ENCODE data around the gene IFNA2.
A peak's percentile ranks its signal among the peaks of the same experiment; 100 is the strongest.
"Not testable (repeated sequence)": the region's sequence is repeated elsewhere in the genome, so short reads cannot be mapped to it uniquely, and the experiment has no call there.

Gene IFNA2

DNA sequence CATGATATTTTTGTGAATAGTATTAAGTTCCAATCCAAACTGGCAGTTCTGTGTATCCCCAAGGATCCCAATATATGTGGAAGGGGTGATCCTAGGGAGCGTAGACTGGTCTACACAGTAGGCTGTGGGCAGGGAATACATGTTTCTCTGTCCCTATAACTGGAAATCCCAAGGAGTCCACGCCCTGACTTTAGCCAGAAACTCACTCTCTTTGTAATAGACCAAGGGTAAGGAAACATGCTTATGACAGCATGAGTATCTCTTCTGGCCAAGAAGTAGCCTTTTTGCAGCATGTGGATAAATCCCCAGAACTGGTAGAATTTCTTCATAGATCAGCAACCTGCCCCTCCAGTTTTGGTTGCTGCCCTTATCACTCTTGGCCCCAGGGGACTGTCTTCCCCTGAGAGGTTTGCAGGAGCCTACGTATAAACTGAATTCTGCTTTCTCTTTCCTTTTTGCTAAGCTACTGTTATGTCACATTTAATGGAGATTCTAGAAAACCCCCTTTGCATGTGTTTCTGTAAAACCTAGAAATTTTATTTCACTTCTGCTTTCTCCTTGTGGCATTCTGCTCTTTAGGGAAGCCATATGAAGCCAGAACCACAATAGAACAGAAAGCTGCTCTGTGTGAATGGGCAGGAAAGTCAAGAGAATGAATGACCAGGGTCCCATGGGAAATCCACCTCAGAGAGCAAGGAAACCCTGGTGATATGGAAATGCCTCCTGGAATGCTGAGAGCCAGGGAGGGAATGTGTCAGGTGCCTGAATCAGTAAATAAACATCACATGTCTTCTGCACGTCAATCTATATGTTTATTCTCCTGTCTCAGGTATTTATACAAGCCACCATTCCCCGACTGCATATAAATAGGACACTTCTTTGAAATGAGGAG, 3.5 kb downstream of the IFNA2 start:
- no peak for DNase-seq

DNA sequence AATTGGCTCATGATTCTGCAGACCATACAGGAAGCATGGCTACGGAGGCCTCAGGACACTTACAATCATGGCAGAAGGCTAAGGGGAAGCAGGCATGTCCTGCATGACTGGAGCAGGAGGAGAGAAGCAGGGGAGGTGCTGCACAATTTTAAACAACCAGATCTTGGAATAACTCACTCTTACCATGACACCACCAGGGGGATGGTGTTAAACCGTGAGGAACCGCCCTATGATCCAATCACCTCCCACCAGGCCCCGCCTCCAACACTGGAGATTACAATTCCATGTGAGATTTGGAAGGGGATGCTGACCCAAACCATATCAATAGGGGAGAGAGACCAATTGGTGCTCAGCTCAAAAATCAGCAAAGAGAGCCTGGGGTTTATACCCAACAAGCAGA, 13.7 kb downstream of the IFNA2 start:
- not testable (repeated sequence) for DNase-seq

DNA sequence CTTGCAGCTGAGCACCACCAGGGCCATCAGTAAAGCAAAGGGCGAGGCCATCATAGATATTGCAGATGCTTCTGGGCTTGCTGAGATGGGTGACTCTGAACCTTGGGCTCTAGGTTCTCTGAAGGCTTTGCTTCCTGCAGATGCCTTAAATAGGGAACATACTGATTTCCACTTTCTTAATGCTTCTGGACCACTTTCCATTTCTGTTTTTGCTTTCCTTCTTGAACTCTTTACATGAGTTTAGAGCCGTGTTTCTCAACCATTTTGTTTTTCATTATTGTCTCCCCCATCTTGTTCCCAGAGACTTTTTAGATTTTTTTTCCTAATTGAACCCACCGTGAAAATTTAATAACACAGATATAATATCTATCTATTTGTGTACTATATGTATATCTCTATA, 17.2 kb downstream of the IFNA2 start, which contains the start of gene IFNA13:
TSS of gene IFNA13 (minus strand) at position 101 of the 400 bp plus-strand sequence. CDS start at position 54, 47 bp downstream.
- DNase-seq = no peak

DNA sequence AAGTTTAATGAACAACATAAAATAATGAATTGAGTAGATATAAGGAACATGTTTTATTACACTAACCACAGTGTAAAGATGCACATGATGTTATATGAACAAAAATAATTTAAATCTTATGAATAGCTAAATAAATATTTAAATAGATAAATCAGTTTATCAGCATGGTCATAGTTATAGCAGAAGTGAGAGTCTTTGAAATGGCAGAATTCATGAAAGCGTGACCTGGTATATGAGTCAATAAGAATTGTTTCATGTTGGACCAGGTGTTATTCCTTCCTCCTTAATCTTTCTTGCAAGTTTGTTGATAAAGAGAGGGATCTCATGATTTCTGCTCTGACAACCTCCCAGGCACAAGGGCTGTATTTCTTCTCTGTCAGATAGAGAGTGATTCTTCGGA, 18.0 kb downstream of the IFNA2 start:
- DNase-seq = not testable (repeated sequence)

DNA sequence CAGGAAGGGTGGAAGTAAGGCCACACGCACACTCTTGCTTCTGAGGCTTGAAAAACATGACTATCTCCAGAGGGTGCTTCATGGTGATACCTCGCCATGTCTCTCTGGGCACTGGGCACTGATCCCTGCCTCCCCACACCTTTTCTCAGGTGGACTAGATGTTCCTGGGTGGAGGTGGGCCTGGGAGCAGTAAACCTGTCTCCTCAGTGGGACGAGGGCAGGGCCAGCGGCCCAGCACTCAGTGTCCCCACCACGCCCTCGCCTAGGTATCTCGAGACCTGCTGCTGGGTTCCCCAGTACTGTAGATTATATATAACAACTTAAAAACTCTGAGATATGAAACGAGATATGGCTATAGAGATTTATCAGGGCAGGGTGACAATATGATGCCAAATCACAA, 22.9 kb downstream of the IFNA2 start:
- no peak for DNase-seq

DNA sequence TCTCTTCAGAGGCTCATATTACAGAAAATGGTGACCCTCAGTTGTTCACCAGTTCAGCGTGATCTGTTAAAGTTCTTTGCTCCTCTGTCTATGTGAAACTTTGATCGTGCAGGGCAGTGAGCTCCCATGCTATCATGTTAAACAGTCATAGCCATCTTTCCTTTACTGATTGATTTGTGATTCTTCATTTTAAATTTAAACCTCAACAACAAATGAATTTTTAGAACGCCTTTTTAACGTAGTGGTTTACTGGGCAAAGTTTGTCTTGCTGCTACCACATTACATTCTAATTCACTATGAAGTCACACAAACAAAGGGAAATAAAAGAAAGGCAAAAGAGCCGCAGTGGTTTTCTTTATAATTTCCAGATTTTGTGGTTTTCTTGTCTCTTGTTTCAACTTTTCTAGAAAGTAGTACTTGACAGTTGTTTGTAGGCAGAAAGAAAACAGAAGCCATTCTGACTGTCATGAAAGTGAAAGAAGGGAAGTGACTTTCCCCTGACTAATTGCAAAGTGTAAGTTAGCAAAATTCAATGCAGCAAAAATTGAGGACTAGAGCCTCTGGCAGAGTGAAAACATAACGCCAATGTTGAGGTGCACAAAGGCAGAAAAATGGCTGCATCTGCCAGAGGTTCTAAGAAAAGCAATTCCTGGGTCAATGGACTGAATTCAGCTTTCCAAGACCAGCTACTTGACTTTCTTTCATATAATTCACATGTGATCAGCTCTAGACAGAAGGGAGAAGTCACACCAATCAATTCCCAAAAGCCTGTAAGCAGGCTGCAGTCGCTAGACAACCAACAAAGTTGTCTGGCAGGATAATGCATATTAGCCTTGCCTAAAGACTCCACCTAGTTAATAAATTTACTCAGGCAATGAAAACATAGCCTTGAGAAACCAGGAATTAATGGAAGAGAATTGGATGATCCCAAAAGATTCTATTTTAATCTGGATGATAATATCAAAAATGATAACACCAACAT, 27.4 kb downstream of the IFNA2 start:
- no peak for DNase-seq

DNA sequence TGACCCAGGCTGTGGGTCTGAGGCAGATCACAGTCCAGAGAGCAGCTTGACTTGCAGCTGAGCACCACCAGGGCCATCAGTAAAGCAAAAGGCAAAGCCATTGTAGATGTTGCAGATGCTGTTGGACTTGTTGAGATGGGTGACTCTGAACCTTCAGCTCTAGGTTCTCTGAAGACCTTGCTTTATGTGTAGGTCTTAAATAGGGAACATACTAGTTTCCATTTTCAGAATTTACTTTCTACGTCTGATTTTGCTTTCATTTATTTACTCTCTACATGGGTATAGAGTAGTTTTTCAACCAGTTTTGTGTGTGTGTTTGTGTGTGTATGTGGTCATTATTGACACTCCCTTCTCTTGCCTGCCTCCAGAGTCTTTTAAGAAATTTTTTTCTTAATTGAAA, 34.4 kb downstream of the IFNA2 start, which contains the start of gene IFNA6:
TSS of gene IFNA6 (minus strand) at position 101 of the 400 bp plus-strand sequence. CDS start at position 101, 0 bp downstream.
- no peak for DNase-seq

DNA sequence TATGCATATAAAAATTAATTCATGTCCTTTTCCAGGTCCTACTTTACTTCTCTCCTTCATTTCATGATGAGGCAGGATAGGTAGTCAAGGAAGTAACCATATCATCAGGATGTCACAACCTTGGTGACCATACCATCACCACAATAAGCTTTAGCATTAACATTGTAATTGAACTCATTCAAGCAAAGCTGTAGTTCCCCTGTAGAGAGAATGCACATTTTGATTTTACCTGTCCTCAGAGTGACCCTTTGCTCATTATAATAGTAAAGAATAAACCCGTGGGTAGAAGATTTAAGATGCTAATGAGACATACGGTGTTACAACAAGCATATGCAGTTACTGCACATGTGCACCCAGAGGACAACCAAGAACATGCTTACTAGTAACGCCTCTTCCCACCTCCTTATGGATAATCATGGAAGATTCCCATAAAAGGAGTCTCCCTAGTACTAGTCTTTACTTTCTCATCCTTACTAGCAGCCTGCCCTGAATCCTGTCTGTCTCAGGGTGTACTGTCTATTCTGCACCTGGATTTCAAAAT, 36.7 kb downstream of the IFNA2 start:
- no peak for DNase-seq

DNA sequence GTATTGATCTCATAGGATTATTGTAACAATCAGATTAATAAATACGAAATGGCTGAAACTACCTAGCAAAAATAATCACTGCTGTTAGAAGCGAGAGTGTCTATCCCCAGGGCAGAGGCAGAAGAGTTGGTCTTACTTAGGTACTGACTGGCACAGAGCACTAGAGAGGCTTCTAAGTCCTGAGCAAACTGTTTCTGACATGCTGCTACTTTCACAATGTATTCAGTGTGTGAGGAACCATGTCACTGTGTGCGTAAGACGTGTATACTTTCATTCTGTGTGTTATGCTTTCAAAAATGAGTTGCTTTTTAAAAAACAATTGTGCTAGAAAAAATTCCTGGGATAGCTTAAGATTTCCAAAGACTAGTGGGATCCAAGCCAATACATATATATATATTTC, 44.5 kb downstream of the IFNA2 start:
- no peak for DNase-seq

DNA sequence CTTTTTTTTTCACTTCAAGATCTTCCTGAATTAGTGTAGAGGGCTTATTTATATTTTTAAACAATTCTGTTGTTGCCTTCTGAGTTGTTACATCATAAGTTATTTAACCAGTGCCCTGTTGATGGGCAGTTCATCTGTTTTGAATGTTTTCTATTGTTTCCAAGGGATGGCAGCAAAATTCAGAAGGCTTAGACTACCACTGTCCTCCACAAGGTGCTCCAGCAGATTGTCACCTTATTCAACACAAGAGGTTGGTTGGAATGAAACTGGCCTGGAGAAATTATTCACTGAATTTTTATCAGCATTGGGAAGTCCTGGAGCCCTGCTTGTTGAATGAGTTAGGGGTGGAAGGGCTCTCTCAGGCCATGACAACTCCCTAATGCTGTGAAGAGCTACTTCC, 48.7 kb downstream of the IFNA2 start:
- no peak for DNase-seq

DNA sequence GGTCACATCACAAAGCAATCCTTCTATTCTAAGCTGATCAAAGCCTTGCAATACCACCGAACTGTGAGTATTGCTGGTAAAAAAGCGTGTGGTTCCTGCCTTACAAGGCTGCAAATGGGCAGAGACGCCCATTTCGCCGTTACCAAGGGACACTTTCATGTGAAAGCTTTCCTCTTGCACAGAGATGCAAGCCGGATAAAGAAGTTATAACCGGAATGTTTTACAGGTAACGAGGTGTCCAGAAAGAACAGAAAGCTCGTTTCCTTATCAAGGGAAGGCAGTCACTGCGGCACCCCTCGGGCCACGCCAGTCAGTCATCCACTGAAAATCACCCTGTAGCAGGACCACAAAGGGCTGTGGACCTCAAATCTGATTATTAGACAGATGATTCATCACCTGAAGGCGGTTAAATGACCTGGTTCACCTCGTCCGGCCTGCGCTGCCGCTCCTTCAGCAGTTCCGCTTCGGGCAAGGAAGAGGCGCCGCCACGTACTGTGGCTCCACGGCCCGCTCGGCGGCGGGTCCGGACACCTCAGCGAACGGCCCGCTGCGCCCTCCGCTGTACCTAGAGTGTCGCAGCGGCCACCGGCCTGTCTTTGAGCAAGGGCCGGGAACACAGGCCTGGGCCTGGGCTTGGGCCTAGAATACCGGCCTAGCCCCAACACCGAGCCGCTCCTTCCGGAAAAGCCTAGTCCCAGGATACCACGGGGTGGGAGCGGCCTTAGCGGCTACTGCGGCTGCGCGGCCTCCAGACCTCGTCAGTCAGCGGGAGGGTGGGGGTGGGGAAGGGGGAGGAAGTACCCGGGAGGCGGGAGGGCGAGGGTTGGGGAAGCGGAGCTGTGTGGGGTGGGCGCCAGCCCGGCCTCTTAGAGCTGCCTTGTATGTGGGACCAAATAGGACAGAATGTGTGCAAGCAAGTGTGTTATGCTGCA, 50.2 kb downstream of the IFNA2 start, which contains the start of gene KLHL9:
TSS of gene KLHL9 (minus strand) at position 704 of the 932 bp plus-strand sequence. CDS start at position 159, 545 bp downstream.
- peak; percentile 83 to 89 for DNase-seq

Data from activated CD4-positive, alpha-beta T cell treated with anti-CD3 and anti-CD28 coated beads for 4 hours (primary cell).